Stimulated activated CD4-positive, alpha-beta T cell treated with anti-CD3 and anti-CD28 coated beads, TNF-alpha, amount 100 ng/mL, for 1 hour (primary cell): ENCODE measurements around the gene ATRN.
"Not testable (repeated sequence)": the region's sequence is repeated elsewhere in the genome, so short reads cannot be mapped to it uniquely, and the experiment has no call there.

Experiments
- DNase-seq, 3 donors: peaks; one replicate each; pipeline ENCODE4 v3.0.0-alpha.2; 2020; ENCODE audit warnings: low read depth in 3 of 3, low spot score in 1 of 3

ATRN gene

GRCh38 chr20:3470627-3471396 is at the start of gene ATRN:
Gene ATRN, plus strand, starts transcription at chr20:3471018. Its CDS starts 90 bp downstream, at chr20:3471108.
- peak; percentile 55 to 91 (median 66) for DNase-seq

- no peak for DNase-seq
These were observed 48.8 kb upstream of the ATRN start for GRCh38 chr20:3421985-3422384.

- DNase-seq, result no peak
These were observed 47.7 kb upstream of the ATRN start for GRCh38 chr20:3423126-3423525.

- DNase-seq, result not testable (repeated sequence)
These were observed 44.1 kb upstream of the ATRN start for GRCh38 chr20:3426766-3427165.

- DNase-seq, result no peak
These were observed 40.3 kb upstream of the ATRN start for GRCh38 chr20:3430376-3431069.

- no peak for DNase-seq
These were observed 39.7 kb upstream of the ATRN start for GRCh38 chr20:3431109-3431508.

- no peak for DNase-seq
These were observed 38.0 kb upstream of the ATRN start for GRCh38 chr20:3432844-3433243.

- DNase-seq, result no peak
These were observed 37.1 kb upstream of the ATRN start for GRCh38 chr20:3433744-3434143.

DNA sequence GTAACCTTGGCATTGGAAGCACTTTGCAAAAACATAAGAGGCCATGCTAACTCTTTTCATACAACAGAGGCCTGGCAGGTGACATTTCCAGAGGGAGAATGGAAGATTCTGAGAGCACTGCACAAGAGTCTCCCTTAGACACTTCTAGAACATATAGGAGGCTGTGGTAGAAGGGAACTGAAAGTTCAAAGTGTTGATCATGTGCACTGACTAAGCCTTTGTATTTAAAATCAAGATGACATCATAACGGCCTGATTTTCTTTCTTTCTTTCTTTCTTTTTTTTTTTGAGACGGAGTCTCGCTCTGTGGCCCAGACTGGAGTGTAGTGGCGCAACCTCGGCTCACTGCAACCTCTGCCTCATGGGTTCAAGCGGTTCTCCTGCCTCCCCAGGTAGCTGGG is 36.6 kb upstream of the ATRN start:
- no peak for DNase-seq

DNA sequence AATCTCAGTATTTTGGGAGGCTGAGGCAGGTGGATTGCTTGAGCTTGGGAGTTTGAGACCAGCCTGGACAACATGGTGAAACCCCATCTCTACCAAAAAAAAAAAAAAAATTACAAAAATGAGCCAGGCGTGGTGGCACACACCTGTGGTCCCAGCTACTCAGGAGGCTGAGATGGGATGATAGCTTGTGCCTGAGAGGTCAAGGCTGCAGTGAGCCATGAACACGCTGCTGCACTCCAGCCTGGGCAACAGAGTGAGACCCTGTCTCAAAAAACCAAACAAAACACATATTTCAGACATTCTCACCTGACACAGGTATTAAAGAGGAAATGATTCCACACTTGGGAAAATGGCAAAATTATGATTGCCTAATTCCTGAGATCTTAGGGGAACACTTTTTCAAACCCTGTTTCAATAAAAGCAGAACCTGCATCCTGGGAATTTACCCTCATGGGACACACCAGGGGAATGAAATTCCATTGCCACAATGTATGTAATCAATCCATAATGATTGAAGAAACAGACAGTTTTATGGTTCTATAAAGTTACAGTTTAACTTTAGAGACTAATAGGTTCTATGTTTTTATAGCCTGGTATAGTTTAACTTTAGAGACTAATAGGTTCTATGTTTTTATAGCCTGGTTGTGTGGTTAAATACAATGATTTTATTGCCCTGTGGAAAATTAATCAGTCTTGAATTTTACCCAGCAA is 33.8 kb upstream of the ATRN start:
- DNase-seq, result no peak

- no peak for DNase-seq
These were observed 24.0 kb upstream of the ATRN start for GRCh38 chr20:3446779-3447178.

- no peak for DNase-seq
These were observed 23.5 kb upstream of the ATRN start for GRCh38 chr20:3447321-3447720.

DNA sequence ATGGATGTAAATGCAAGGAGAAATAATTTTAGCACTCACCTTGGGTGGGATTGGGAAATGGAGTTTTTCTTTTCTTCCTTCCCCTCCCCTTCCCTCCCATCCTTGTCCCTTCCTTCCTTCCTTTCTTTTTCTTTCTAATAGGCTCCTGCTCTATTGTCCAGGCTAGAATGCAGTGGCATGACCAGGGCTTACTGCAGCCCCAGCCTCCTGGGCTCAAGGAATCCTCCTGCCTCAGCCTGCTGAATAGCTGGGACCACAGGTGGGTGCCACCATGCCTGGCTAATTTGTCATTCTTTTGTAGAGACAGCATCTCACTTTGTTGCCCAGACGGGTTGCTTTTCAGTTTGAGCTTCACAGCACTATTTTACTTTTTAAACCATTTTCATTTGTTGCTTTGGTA is 21.5 kb upstream of the ATRN start:
- no peak for DNase-seq

DNA sequence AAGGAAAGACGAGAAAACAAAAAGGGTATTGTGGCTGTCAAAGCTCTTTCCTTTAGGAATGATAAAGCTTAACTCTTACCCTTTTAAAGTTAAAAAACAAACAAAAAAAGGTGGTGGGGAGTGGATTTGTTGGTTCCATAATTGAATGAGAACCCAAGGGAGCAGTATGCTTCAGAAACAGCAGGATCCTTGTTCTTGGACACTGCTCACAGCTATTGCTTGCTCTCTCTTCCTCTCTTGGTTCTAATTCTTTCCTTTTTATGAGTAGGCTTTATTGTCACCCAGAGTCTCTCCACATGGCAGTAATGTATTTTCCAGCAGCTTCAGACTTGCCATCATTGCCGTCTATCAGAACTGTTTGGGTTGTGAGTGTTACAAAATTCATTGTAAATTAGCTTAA is 18.7 kb upstream of the ATRN start:
- DNase-seq, result no peak

- DNase-seq, result no peak
These were observed 18.1 kb upstream of the ATRN start for GRCh38 chr20:3452690-3453089.

DNA sequence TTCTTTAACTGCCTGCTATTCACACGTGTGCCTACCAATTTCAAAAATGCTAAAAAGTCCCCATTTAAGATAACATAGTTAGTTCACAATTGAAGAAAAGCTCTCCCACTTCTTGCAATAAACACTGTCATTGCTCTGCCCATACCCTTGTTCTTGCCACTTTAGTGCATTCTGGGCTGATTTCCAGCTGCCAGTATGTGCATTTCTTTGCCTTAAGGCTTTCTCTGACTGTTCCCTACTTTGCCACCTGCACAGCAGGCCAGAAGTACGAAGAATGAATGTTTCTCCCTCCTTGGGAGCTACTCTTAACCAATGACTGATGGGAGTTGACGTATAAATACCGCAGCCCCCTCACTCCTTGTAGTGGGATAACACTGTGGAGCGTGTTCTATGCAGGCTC is 16.0 kb upstream of the ATRN start:
- DNase-seq, result no peak

GRCh38 chr20:3456648-3457047 is 14.2 kb upstream of the ATRN start:
- DNase-seq, result no peak

DNA sequence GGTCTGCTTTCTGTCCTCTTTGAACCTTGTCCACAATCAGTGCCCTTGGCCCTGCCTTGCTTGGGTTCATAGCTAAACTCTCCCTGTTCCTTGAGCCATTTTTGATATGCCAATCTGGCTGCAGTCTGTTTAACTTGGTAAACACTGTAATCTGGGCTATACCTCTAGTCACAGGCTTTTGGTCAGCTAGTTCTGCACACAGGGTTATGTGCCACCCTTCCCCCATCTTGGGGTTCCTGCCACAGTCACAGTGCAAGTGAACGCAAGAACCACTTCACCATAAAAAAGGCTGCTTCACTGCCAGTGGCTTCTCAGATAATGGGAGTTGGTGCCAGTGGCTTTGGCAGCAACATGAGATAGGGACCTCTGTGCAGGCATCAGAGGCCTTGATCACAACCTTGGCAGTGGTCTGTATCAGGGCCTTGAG is 10.9 kb upstream of the ATRN start:
- no peak for DNase-seq

DNA sequence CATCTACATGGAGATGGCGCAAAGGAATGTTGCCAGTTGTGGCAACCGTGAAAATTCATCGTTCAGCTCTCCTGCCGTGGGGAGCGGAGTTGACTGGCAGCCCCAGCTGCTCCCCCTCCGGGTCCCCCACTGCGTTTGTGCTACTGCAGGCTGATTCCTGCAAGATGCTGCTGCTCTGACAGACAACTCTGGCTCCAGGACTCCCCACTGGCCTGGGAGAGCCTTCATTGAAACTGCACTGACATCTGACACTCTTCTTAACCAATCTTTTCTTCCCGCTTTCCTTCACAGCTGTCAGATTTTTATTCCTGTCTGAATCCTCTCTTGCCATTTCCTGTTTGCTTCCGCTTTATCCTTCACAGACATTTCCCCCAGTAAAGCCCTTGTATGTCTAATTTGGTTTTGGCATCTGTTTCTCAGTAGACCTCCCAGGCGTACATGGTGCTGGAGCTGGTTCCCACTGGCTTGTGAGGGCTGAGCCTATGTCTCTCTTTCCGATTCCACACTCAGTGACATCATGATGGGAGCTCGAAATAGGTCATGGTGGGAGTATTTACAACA is 9.5 kb upstream of the ATRN start:
- DNase-seq, result no peak

DNA sequence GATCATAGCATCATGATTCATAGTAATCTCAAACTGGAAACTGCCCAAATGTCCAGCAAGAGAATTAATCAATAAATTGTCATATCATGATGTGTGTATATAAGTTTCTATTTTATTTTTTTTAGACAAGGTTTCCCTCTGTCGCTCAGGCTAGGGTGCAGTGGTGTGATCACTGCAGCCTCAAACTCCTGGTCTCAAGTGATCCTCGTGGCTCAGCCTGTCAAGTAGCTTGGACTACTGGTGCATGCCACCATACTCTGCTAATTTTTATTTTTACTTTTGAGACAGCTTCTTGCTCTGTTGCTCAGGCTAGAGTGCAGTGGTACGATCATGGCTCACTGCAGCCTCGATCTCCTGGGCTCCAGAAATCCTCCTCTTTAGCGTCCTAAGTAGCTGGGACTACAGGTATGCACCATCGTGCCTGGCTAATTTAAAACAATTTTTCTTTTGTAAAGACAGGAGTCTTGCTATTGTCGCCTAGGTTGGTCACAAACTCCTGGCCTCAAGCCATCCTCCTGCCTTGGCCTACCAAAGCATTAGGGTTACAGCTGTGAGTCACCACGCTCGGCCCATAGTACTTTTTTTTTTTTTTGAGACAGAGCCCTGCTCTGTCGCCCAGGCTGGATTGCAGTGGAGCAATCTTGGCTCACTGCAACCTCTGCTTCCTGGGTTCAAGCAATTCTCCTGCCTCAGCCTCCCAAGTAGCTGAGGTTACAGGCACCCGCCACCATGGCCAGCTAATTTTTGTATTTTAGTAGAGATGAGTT is 8.7 kb upstream of the ATRN start:
- DNase-seq, result no peak

GRCh38 chr20:3464166-3464565 is 6.7 kb upstream of the ATRN start:
- no peak for DNase-seq
